ENCODE results near the gene SGSM1. TPM values are rescaled to one million over a fixed set of nuclear protein-coding genes. Genes with fewer than 3 reads are reported as not detected.

Gene SGSM1
- total and polyA plus RNA-seq, 9 of the 15 experiments (the other 6 are each of a cell fraction or from before 2014, with no cell fraction given) = not detected

DNA sequence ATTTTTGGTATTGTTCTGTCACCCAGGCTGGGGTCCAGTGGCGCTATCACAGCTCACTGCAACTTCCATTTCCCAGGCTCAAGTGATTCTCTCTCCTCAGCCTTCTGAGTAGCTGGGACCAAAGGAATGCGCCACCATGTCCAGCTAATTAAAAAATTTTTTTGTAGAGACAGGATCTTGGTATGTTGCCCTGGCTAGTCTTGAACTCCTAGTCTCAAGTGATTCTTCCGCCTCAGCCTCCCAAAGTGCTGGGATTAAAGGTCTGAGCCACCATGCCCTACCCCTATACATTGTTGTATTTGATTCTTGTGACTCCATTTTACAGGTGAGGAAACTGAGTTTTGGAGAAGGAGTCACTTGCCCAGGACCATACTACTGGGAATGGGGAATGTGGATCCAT, 158.4 kb downstream of the SGSM1 start (continued):
- no peak for TF ChIP-seq BRCA1 (IDR thresholded peaks at IDR 0.05)
- TF ChIP-seq BRCA1 (CRISPR knock-in tag; IDR thresholded peaks at IDR 0.05) = no peak
- no peak for TF ChIP-seq MEIS2 (IDR thresholded peaks at IDR 0.05; ENCODE audit: partially characterized antibody)
- TF ChIP-seq NFE2 (IDR thresholded peaks at IDR 0.05; ENCODE audit: low read depth) = no peak

- ATAC-seq = no peak
- H3K27me3 ChIP-seq (ENCODE audit: control insufficient read depth in 2 of 2, insufficient read depth in 2 of 2, low read length in 2 of 2) = peaks cover 0 to 12% of the 10 kb centered on the region in 2 experiments; a peak in 1 of 5 replicates
- no peak for DNase-seq (ENCODE audit: extremely low read depth in 1 of 4, low spot score in 3 of 4)
- no peak overlapping the region for H3K27ac ChIP-seq (ENCODE audit: extremely low read depth, low read depth, low read length)
- H2AFZ ChIP-seq (ENCODE audit: low read depth, low read length) = no peak overlapping the region
- H3K36me3 ChIP-seq (ENCODE audit: control insufficient read depth, insufficient read depth, low read length) = no peaks in the 10 kb centered on the region
- H3K4me3 ChIP-seq = no peak overlapping the region
- H4K20me1 ChIP-seq (replicated peaks; ENCODE audit: control insufficient read depth, insufficient read depth, low read length) = no peaks in the 10 kb centered on the region; the same call in 1 of the 2 replicates
- TF ChIP-seq ZNF77 (CRISPR knock-in tag; IDR thresholded peaks at IDR 0.05) (no peak), RBM25 (IDR thresholded peaks at IDR 0.05; ENCODE audit: low read depth, low read length, severe bottlenecking) (peak; percentile 50), NRF1 (conservative IDR thresholded peaks at IDR 0.05 in 1 of 2, IDR thresholded peaks at IDR 0.05 in 1 of 2) (no peak)
- TF ChIP-seq, protein P1, sequence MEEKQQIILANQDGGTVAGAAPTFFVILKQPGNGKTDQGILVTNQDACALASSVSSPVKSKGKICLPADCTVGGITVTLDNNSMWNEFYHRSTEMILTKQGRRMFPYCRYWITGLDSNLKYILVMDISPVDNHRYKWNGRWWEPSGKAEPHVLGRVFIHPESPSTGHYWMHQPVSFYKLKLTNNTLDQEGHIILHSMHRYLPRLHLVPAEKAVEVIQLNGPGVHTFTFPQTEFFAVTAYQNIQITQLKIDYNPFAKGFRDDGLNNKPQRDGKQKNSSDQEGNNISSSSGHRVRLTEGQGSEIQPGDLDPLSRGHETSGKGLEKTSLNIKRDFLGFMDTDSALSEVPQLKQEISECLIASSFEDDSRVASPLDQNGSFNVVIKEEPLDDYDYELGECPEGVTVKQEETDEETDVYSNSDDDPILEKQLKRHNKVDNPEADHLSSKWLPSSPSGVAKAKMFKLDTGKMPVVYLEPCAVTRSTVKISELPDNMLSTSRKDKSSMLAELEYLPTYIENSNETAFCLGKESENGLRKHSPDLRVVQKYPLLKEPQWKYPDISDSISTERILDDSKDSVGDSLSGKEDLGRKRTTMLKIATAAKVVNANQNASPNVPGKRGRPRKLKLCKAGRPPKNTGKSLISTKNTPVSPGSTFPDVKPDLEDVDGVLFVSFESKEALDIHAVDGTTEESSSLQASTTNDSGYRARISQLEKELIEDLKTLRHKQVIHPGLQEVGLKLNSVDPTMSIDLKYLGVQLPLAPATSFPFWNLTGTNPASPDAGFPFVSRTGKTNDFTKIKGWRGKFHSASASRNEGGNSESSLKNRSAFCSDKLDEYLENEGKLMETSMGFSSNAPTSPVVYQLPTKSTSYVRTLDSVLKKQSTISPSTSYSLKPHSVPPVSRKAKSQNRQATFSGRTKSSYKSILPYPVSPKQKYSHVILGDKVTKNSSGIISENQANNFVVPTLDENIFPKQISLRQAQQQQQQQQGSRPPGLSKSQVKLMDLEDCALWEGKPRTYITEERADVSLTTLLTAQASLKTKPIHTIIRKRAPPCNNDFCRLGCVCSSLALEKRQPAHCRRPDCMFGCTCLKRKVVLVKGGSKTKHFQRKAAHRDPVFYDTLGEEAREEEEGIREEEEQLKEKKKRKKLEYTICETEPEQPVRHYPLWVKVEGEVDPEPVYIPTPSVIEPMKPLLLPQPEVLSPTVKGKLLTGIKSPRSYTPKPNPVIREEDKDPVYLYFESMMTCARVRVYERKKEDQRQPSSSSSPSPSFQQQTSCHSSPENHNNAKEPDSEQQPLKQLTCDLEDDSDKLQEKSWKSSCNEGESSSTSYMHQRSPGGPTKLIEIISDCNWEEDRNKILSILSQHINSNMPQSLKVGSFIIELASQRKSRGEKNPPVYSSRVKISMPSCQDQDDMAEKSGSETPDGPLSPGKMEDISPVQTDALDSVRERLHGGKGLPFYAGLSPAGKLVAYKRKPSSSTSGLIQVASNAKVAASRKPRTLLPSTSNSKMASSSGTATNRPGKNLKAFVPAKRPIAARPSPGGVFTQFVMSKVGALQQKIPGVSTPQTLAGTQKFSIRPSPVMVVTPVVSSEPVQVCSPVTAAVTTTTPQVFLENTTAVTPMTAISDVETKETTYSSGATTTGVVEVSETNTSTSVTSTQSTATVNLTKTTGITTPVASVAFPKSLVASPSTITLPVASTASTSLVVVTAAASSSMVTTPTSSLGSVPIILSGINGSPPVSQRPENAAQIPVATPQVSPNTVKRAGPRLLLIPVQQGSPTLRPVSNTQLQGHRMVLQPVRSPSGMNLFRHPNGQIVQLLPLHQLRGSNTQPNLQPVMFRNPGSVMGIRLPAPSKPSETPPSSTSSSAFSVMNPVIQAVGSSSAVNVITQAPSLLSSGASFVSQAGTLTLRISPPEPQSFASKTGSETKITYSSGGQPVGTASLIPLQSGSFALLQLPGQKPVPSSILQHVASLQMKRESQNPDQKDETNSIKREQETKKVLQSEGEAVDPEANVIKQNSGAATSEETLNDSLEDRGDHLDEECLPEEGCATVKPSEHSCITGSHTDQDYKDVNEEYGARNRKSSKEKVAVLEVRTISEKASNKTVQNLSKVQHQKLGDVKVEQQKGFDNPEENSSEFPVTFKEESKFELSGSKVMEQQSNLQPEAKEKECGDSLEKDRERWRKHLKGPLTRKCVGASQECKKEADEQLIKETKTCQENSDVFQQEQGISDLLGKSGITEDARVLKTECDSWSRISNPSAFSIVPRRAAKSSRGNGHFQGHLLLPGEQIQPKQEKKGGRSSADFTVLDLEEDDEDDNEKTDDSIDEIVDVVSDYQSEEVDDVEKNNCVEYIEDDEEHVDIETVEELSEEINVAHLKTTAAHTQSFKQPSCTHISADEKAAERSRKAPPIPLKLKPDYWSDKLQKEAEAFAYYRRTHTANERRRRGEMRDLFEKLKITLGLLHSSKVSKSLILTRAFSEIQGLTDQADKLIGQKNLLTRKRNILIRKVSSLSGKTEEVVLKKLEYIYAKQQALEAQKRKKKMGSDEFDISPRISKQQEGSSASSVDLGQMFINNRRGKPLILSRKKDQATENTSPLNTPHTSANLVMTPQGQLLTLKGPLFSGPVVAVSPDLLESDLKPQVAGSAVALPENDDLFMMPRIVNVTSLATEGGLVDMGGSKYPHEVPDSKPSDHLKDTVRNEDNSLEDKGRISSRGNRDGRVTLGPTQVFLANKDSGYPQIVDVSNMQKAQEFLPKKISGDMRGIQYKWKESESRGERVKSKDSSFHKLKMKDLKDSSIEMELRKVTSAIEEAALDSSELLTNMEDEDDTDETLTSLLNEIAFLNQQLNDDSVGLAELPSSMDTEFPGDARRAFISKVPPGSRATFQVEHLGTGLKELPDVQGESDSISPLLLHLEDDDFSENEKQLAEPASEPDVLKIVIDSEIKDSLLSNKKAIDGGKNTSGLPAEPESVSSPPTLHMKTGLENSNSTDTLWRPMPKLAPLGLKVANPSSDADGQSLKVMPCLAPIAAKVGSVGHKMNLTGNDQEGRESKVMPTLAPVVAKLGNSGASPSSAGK (IDR thresholded peaks at IDR 0.05) = no peak
- no peak overlapping the region for H3K4me2 ChIP-seq (ENCODE audit: insufficient read depth, low read length)
- in situ Hi-C loops (cut with MboI) = no loop called here
- POLR2A ChIA-PET = no interaction called here
- WGBS (ENCODE audit: insufficient coverage, low coverage, missing lambda C conversion rate) = under 1% methylated on average over 9 of the region's 9 CpGs
- no peaks in the 10 kb centered on the region for H3K79me2 ChIP-seq (ENCODE audit: control insufficient read depth, insufficient read depth, low read length)
- H3K9me3 ChIP-seq (replicated peaks; ENCODE audit: control insufficient read depth, insufficient read depth, low read depth, low read length) = no peaks in the 10 kb centered on the region
- FAIRE-seq = no peak
- intact Hi-C loops (cut with micrococcal nuclease) = no loop called here
- H3K9ac ChIP-seq (ENCODE audit: insufficient read depth in 1 of 2, low read depth in 2 of 2, low read length in 2 of 2) = no peak overlapping the region
- CTCF ChIA-PET (ENCODE audit: low intra/inter-chr PET ratio) = no interaction called here
- no peaks in the 10 kb centered on the region for H3K4me1 ChIP-seq (replicated peaks in 1 of 2; ENCODE audit: control insufficient read depth in 2 of 2, insufficient read depth in 2 of 2, low read length in 2 of 2)
- no peaks in the 10 kb centered on the region for H3K9me1 ChIP-seq (ENCODE audit: control insufficient read depth, insufficient read depth, low read length)
- no TSS peak for BruUV-seq (replicated peaks)
Measured at GRCh38 chr22:24965822-24966626, 160.0 kb downstream of the SGSM1 start.
